T-helper 1 cell treated with Interleukin-12 subunit alpha and Interleukin-12 subunit beta and Interleukin-4 antibody, amounts not matched to agents 30 ng/mL and 1 ng/mL, for 36 hours (primary cell): ENCODE measurements around the gene C5orf22. TPM values are rescaled to one million over a fixed set of nuclear protein-coding genes. Genes with fewer than 3 reads are reported as not detected.
"Not testable (repeated sequence)": the region's sequence is repeated elsewhere in the genome, so short reads cannot be mapped to it uniquely, and the experiment has no call there.

Experiments
- intact Hi-C: fragments of 100-400 bp; cut with micrococcal nuclease; formaldehyde crosslinking; loops from one replicate; pipeline ENCODE4 v1.15.1; 2024
- total RNA-seq: library from RNA; stranded (reverse); gene quantifications from 2 replicates; pipeline ENCODE4 v1.2.3, GENCODE V29; 2022

C5orf22 gene
- 26.2 and 28.1 TPM in 2 replicates for total RNA-seq

DNA sequence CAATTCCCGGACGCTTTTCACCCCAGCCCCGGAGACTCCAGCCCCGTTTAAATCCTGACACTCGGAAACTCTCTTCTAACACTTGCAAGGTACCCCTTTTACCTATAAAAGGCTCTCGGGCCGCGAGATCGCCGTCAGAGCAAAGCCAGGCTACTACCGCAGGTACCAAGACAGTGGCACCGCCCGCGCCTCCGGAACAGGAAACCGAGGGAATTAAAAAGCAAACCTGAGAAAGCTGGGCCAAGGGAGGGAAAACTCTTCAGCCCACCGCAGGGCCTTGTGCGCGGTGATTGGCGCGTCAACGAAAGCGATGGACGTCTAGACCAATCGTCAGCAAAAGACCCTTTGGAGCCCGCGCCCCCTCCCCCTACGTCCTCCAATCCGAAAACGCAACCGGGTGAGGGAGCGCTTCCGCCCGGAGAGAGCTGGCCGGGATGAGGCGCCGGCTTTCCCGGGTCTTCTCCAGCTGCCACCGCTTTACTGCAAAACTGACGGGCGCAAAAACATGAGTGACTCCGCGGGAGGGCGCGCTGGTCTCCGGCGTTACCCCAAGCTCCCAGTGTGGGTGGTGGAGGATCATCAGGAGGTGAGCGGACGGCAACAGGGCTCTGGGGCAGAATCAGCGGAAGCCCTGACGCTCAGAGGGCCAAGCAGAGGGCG, at the start of gene C5orf22, which contains the start of gene DROSHA:
C5orf22 (plus strand) TSS at position 414 of the 660 bp plus-strand sequence; CDS start at position 506, 92 bp downstream.
DROSHA (minus strand) TSS at position 206 of the 660 bp plus-strand sequence. CDS start 3,034 bp downstream, outside the sequence.
- intact Hi-C loops, result loop anchor here (1.0 to 5.0 kb wide), 8 partner anchors 489 to 1909 kb away; partner anchors contain the start of genes GOLPH3, MTMR12, SUB1 and ZFR

DNA sequence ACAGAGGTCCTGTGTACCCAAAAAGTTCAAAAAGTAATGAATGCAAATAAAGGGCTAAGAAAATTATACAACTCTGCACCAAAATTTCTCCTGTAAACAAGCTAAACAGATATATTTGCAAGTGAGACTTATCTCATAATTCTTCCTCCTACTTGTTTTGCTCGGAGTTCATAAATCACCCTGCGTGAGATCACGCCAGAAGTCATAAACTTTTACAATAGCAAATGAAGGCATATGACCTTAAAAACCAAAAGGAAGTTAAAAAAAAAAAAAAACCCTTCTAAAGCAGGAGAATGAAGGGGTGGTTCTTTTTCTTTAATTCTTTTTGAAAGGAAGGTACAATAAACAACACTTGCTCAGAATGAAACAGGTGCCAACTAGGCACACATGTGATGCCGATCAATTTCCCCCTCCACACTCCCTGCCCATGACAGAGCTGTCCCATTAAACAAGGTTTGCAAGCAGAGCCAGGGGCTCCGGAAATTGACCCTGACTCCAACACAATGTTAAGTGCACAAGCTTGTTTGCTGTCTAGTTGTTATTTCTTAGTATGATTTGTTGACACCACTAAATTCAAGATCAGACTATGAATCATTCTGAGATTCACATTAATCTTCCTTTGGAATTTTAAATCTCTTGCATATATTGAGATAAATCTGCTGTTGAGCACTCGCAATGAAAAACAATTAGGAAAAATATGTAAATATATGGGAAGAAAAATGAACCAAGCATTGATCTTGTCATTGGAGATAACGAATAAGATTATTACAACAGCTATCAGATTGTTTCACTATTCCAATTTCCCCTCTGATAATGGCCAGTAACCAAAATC, 46.5 kb upstream of the C5orf22 start:
- intact Hi-C loops, result no loop called here

DNA sequence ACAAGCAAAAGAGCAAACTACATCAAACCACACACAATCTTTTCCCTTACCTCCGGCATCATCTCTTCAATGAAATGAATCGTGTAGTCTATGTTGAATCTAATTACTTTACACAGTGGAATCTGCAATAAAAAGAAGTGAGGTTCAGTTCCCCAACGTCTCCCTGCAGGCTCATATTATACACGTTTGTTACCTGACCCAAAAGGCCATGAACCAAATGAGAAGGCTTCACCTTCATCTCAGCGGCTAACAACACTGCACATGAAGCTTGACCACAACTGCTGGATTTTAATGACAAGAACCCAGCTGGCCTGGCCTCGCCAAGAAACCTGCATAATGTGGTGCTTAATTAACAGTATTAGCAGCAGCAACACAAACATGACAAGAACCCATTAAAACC, 45.7 kb upstream of the C5orf22 start:
- intact Hi-C loops, result no loop called here

DNA sequence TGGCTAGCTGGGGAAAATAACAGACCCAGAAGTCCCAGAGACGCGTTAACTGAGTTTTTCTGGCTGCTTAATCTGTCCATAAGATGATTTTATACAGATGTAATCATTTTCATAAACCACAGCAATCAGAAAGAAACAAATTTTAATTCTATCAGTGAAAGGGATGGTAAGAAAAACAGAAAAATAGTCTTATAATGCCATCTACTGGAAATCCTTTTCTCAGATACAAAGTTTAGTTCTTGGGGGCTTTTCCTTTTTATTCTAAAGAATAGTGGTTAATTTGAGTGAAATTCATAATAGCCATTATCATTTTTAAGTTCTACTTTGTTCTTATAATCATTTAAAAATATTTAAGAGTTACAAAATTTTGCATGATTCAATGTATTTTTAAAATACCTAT, 44.6 kb upstream of the C5orf22 start:
- intact Hi-C loops, result no loop called here

DNA sequence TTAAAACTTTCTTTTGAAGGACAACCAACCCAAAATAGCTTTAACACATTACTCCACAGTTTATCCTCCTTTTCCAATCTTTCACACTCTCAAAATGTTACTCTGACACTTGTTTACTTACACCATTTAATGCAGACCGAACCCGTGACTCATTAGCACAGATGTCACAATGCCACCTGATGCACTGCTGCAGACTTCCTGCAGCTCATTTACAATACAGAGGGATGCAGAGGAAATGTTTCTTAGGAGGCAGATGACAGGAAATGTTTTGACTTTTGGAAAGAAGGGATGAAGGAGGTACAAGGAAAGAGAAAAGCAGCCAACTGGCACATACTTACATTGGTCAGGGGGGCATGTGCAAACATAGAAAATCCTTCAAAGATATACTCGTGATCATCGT, 39.2 kb upstream of the C5orf22 start:
- intact Hi-C loops, result no loop called here

DNA sequence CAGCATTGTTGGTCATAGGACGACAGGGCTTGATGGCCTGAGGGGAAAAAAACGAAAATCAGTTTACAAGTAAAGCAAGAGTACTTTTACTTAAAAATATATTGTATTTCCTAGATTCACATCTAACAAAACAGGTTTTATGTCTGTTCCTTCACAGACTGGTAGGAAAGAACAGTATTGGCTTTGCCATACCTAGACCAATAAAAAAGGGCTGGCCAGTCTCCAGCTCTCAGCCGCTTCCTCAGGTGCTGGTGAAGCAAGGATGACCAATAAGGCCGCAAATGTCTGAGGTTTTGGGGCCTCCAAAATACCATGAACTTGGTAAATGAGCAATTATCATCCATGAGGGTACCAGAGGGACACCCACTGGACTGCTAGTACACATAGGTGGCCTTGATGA, 36.8 kb upstream of the C5orf22 start:
- intact Hi-C loops, result no loop called here

DNA sequence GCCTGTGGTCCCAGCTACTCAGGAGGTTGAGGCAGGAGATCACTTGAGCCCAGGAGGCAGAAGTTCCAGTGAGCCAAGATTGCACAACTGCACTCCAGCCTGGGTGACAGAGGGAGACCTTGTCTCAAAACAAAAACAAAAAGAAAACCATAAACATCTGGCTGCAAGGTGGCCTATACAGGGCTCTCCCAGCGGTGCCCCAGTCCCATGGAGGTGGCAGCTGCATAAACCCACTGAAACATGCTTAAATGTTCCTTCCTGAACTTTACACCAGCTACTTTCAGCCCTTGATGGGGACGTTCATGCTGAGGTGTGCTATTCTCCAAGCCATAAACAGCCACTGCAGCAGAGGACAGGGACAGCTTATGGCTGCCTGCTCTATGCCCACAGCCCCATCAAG, 35.8 kb upstream of the C5orf22 start:
- intact Hi-C loops, result loop anchor here (1.0 kb wide), 1 partner anchor 49 kb away; no protein-coding TSS in a partner anchor

DNA sequence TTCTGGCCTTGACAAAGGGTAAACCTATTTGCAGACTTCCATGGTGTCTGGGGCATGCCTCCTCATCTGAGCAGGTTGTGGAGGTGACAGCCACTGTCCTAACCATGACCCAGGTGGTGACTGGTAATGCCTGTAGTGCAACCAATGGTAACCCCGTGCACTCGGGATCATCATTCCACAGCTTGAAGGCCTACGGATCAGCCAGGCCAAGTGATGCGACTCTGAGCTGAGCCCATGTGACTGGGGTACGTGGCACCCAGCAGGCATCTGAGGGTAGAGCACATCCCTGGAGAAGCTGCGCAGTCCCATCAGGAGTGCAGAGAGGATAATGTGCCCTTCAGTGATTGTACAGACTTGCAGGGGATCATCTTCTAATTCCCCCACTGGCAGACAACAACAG, 35.2 kb upstream of the C5orf22 start:
- intact Hi-C loops, result loop anchor here (1.0 kb wide), 1 partner anchor 48 kb away; no protein-coding TSS in a partner anchor

DNA sequence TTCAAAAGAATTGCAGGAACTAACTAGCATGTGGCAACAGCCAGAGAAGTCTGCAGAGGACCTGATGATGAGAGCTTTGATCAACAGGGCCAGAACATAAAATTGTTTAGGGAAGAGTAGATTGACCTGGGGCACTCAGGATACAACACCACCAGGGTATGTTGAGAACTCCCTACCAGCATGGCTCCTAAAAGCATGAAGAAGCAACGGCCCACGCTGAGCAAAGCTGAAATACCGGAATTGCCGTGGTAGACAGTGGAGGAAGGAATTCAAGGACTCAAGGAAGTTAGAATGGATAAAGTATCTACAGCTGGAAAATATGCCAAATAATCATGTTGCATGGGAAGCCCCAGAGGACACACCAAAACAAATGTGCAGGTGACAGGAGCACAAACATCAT, 31.8 kb upstream of the C5orf22 start:
- intact Hi-C loops, result no loop called here

DNA sequence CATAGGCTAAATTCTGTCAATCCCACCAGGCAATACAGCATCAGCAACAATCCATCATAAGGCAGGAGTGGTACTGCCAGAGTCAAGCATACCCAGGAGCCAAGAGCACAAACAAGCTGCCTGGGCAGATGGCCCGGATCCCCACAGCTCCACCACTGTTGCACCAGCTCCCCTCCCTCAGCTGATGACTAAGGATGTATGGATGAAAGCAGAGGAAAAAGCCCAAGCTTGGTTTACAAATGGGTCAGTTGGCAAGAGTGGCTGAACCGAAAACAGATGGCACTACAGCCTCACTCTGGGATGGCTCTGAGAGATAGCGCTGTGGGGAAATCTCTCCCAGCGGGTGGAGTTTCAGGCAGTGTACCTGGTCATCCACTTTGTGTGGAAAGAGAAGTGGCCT, 29.6 kb upstream of the C5orf22 start:
- intact Hi-C loops, result no loop called here

DNA sequence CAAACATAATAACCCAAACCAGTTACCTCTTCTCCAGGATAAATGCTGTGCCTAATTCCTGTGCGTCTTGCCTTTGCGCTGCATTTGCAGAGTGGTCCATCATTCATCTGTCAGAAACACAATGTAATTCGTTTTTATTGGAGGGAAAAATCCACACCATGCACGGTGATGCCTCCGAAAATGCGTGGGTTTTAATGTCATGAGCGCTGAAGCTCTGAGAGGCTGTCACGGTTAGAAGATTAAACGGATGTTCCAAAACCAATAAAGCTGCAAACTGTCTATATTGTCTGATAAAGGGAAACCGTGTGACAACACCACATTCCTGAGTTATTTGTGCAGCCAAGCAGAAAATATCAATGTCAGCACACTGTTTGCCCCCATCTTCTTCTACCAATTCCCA, 27.6 kb upstream of the C5orf22 start:
- intact Hi-C loops, result no loop called here

DNA sequence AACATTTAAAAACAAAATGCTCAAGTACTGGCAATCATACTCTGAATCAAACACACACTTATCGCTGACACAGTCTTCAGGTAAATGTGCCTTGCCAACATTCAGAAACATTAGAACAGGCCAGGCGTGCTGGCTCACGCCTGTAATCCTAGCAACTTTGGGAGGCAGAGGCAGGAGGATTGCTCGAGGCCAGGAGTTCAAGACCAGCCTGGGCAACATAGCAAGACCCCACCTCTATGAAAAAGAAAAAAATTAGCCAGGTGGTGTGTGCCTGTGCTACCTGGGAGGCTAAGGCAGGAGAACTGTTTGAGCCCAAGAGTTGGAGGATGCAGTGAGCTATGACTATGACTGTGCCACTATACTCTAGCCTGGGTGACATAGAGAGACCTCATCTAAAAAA, 20.8 kb upstream of the C5orf22 start:
- intact Hi-C loops, result no loop called here

DNA sequence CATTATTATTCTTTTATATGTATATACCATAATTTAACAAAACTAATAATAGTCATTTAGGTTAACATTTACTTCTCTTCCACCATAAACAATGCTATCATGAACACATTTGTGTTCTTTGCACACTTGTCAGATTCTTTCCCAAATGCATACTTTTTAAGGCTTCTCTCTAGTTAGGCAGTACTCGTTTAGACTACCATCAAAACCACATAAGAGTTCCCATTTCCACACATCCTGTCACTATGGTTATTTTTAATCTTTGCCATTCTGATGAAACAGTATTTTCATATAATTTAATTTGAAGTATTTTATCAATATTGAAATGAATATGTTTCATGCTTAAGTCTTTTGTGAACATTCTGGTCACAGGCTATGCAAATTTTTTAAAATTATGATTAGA, 15.3 kb upstream of the C5orf22 start:
- intact Hi-C loops, result no loop called here

DNA sequence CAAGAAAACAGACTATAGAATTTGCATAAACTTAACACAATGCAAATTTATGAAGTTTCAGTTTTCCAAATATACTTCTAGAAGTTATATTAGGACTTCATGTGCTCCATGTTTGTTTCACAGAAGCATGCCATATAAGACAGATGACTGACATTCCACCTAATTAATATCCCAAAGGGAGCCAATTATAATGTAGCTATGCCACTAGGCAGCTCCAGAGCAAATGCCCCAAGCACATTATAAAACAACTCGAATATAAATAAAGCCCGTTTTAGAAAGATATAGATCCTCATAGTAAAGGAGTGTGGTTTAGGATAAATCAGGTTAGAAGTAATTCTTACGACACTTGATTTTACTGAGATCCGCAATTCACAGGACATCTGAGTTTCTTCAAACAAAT, 9.1 kb upstream of the C5orf22 start:
- intact Hi-C loops, result no loop called here

DNA sequence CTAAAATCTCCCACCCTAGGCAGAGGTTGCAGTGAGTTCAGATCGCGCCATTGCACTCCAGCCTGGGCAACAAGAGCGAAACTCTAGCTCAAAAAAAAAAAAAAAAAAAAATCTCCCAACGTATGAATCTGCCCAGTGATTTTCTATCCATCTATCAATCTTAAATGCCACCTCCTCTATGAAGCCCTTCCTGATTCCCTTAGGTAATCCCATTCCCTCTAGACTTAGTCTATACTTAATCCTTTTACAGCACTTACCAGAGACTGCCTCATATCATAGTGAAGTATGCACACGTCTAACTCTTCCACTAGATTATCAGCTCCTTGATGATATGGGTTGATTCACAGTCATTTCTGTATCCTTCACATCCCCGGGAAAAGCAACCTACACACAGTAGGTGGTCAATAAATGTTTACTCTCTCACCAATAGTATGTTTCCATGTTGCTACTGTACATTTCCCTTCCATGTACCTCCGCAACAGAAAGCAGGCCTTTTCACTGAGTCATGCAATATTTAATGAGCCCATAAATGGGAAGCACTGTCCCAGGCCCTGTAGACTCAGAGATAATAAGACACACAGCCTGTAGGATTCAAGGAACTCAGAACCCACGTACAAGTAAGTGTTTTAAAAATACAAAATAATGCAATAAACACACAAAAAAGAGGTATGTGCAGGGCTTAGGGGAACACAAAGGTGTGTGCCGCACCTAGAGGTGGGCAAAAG, 1.4 kb upstream of the C5orf22 start:
- intact Hi-C loops, result loop anchor here (5.0 kb wide), 2 partner anchors 547 to 562 kb away; no protein-coding TSS in a partner anchor

DNA sequence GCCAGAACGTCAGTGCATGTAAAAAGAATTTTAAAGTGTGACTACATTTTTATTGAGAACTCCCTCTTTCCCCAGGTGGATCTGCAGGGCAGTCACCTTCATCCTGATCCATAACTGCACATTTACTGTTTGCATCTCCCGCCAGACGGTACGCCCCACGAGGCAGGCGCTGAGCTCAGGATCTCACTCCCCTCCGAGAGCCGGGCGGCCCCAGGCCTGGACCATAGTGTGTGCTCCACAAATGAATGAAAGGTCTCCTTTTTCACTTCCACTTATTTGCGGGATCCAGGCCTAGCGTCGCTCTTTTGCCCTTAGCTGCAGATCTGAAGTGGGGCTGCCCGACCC, 586 bp upstream of the C5orf22 start:
- intact Hi-C loops, result loop anchor here (5.0 kb wide), 2 partner anchors 546 to 561 kb away; no protein-coding TSS in a partner anchor

DNA sequence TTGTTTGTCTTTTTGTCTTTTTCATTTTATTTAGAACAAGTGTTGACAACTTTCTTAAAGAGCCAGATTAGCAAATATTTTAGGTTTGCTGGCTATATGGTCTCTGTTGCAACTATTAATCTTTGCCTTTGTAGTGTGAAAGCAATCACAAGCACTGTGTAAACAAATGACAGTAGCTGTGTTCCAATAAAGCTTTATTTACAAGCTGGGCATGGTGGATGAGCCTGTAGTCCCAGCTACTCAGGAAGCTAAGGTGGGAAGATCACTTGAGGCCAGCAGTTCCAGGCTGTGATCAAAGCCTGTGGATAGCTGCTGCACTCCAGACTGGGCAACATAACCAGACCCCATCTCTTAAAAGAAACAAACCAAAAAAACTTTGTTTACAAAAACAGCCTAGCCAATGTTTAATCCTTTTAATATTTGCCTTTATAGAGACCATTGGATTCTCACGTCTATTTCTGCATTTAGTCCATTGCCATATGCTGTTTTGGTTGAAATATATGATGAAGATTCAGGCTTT, 2.5 kb downstream of the C5orf22 start:
- intact Hi-C loops, result loop anchor here (5.0 kb wide), 2 partner anchors 543 to 558 kb away; no protein-coding TSS in a partner anchor

DNA sequence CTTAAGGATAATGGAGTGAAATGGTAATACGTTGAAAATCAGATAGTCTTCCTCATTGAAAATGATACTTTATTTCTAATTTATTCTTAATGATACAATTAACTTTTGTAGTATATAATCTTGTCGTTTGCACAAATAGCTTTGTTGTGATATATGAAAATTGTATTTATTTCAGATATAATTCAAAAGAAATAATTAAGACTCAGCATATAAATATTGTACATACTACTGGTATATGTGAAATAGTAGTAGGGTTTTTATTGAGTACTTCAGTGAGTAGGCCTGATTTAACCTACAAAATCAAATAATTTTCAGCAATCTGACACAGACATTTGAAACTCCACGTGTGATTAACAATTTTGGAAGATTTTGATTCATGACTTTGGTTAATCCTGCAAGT, 4.8 kb downstream of the C5orf22 start:
- intact Hi-C loops, result no loop called here

DNA sequence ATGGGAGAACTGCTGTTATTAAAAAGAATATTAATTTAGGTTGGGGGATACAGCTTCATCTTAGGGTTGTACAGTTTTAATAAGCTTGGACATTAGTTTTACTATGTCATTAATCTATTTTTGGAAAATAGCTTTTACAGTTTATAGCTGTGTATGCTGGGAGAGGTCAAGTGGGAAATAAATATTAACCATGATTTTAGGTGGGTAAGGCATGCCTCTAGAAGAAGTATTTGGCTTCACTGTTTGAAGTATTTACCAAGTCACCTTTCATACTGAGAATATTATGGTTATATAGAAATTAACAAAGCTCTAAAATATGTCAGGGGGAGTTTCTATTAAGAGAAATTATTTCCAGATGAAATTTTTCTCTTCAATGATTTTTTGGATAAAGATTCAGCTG, 5.2 kb downstream of the C5orf22 start:
- intact Hi-C loops, result no loop called here

DNA sequence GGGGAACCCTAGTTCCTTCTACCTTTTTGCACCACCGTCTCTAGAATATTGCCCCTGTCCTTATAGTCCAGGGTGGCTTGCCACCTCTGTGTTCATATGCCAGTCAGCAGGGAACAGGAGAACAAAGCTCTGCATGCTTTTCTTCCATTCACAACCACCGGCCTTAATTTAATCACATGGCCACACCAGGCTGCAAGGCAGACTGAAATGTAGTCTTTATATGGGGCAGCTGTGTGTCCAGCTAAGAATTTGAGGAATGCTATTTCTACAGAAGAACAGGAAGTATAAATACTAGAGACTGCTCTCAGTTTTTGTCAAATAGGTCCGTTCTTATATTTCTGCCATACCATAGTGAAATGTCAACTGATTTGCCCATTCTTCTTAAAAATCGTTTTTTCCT, 5.8 kb downstream of the C5orf22 start:
- intact Hi-C loops, result no loop called here

DNA sequence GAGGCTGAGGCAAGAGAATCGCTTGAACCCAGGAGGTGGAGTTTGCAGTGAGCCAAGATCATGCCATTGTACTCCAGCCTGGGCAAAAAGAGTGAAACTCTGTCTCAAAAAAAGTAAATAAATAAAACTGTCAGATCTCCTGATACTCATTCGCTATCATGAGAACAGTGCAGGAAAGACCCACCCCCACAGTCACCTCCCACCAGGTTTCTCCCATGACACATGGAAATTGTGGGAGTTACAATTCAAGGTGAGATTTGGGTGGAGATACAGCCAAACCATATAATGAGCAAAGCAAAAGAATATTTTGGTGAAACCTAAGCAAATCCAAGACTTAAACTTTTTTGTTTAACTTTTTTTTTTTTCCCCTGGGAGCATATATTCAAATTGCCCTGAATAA, 17.0 kb downstream of the C5orf22 start:
- intact Hi-C loops, result not testable (repeated sequence)
